Nephron progenitor cell (in vitro differentiated cells): Measurements from ENCODE around the gene CASD1.

ENCODE experiments used
- DNase-seq: peaks from one replicate; pipeline ENCODE4 v3.0.0; 2021
- H3K27ac Mint-ChIP-seq: 2 replicates; pipeline ENCODE4 v1.8.0; 2021; ENCODE audit warnings: mild to moderate bottlenecking, moderate library complexity, mixed read lengths
- H3K27me3 Mint-ChIP-seq: 2 replicates; pipeline ENCODE4 v1.8.0; 2021; ENCODE audit warnings: mild to moderate bottlenecking, low read depth, mixed read lengths; ENCODE audit not compliant: poor library complexity
- H3K36me3 Mint-ChIP-seq: 2 replicates; pipeline ENCODE4 v1.8.0; 2021; ENCODE audit warnings: low read depth, mixed read lengths
- H3K4me1 Mint-ChIP-seq: 2 replicates; pipeline ENCODE4 v1.8.0; 2021; ENCODE audit warnings: mixed read lengths
- H3K4me3 Mint-ChIP-seq: 2 replicates; pipeline ENCODE4 v1.8.0; 2021; ENCODE audit warnings: mild to moderate bottlenecking, moderate library complexity, mixed read lengths
- H3K9me3 Mint-ChIP-seq: 2 replicates; pipeline ENCODE4 v1.8.0; 2021; ENCODE audit warnings: mild to moderate bottlenecking, moderate library complexity, mixed read lengths
- TF ChIP-seq, protein P1 (sequence below): fragments of 200-600 bp; sonication (generic); IDR thresholded peaks from 2 replicates; pipeline ENCODE4 v1.5.0; 2021; ENCODE audit warnings: antibody characterized with exemption

The CASD1 gene

DNA sequence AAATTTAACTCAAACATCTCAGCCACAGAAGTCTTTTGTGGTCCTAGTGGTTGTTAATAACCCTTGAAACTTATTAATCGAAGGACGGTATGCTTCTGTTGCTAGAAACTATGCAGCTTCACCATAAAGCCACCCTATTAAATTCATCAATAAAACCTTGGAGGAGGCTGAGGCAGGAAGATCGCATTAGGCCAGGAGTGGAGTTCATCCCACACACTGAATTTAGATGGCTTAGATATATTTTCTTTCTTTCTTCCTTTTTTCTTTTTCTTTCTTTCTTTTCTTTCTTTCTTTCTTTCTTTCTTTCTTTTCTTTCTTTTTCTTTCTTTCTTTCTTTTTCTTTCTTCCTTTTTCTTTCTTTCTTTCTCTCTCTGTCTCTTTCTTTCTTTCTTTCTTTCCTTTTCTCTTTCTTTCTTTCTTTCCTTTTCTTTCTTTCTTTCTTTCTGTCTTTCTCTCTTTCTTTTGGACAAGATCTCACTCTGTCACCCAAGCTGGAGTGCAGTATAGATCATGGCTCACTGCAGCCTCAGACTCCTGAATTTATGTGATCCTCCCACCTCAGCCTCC lies 30.9 kb upstream of the CASD1 start:
- H3K36me3 Mint-ChIP-seq, result no peaks in the 10 kb centered on the region
- TF ChIP-seq, protein P1, sequence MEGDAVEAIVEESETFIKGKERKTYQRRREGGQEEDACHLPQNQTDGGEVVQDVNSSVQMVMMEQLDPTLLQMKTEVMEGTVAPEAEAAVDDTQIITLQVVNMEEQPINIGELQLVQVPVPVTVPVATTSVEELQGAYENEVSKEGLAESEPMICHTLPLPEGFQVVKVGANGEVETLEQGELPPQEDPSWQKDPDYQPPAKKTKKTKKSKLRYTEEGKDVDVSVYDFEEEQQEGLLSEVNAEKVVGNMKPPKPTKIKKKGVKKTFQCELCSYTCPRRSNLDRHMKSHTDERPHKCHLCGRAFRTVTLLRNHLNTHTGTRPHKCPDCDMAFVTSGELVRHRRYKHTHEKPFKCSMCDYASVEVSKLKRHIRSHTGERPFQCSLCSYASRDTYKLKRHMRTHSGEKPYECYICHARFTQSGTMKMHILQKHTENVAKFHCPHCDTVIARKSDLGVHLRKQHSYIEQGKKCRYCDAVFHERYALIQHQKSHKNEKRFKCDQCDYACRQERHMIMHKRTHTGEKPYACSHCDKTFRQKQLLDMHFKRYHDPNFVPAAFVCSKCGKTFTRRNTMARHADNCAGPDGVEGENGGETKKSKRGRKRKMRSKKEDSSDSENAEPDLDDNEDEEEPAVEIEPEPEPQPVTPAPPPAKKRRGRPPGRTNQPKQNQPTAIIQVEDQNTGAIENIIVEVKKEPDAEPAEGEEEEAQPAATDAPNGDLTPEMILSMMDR, result no peak

DNA sequence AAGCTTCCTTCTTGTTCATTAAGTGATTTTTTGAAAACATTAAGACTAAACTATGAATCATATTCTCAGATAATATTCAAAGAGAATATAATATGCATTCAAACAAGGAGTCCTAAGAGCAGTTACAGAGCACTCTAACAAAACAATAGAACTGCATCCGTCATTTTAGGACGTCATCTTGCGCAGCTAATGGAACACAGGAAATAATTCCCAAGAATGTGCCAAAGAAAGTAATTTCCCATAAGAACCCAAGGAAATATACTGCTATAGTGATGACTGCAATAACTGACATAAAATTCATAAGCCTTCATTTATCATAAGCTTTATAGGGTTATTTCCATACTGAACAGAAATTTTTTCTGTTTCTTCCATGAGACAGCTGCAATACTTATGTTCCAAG lies 28.3 kb upstream of the CASD1 start:
- no peaks in the 10 kb centered on the region for H3K36me3 Mint-ChIP-seq
- no peak overlapping the region for H3K4me3 Mint-ChIP-seq
- TF ChIP-seq, protein P1, result no peak
- no peak for DNase-seq
- no peaks in the 10 kb centered on the region for H3K4me1 Mint-ChIP-seq
- no peaks in the 10 kb centered on the region for H3K9me3 Mint-ChIP-seq
- H3K27me3 Mint-ChIP-seq, result peaks cover 11% of the 10 kb centered on the region
- no peak overlapping the region for H3K27ac Mint-ChIP-seq

More for the DNA sequence above, 30.9 kb upstream of the CASD1 start:
- H3K9me3 Mint-ChIP-seq, result no peaks in the 10 kb centered on the region
- DNase-seq, result no peak
- H3K4me3 Mint-ChIP-seq, result no peak overlapping the region
- no peak overlapping the region for H3K27ac Mint-ChIP-seq
- no peaks in the 10 kb centered on the region for H3K4me1 Mint-ChIP-seq
- peaks cover 9% of the 10 kb centered on the region for H3K27me3 Mint-ChIP-seq

DNA sequence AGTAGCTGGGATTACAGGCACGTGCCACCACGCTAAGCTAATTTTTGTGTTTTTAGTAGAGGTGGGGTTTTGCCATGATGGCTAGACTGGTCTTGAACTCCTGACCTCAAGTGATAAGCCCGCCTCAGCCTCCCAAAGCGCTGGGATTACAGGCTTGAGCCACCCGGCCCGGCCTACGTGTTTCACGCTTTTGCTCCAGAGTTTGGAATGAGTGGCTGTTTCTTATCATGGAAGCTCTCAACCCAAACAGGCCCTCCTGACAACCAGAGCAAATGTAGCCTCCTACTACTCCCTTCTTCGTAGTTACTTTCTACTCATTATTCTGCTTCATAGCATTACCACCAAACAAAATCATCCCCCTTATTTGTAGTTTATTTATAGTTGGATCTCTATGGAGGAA lies 26.8 kb upstream of the CASD1 start:
- TF ChIP-seq, protein P1, result no peak
- no peaks in the 10 kb centered on the region for H3K4me1 Mint-ChIP-seq
- no peak for DNase-seq
- peaks cover 11% of the 10 kb centered on the region for H3K27me3 Mint-ChIP-seq
- H3K9me3 Mint-ChIP-seq, result no peaks in the 10 kb centered on the region
- no peak overlapping the region for H3K27ac Mint-ChIP-seq
- H3K36me3 Mint-ChIP-seq, result no peaks in the 10 kb centered on the region
- H3K4me3 Mint-ChIP-seq, result no peak overlapping the region

GRCh38 chr7:94483843-94484242 lies 25.8 kb upstream of the CASD1 start:
- H3K4me1 Mint-ChIP-seq, result no peaks in the 10 kb centered on the region
- TF ChIP-seq, protein P1, result no peak
- DNase-seq, result no peak
- H3K4me3 Mint-ChIP-seq, result no peak overlapping the region
- peaks cover 4% of the 10 kb centered on the region for H3K9me3 Mint-ChIP-seq
- H3K27ac Mint-ChIP-seq, result peak overlapping the region; percentile 33
- H3K27me3 Mint-ChIP-seq, result peaks cover 11% of the 10 kb centered on the region
- no peaks in the 10 kb centered on the region for H3K36me3 Mint-ChIP-seq

- no peak for DNase-seq
- H3K27me3 Mint-ChIP-seq, result peaks cover 8% of the 10 kb centered on the region
- no peaks in the 10 kb centered on the region for H3K36me3 Mint-ChIP-seq
- H3K27ac Mint-ChIP-seq, result no peak overlapping the region
- H3K9me3 Mint-ChIP-seq, result peaks cover 4% of the 10 kb centered on the region
- no peaks in the 10 kb centered on the region for H3K4me1 Mint-ChIP-seq
- H3K4me3 Mint-ChIP-seq, result no peak overlapping the region
- TF ChIP-seq, protein P1, result no peak
These were observed 23.4 kb upstream of the CASD1 start for GRCh38 chr7:94486216-94486615.

GRCh38 chr7:94491410-94491809 lies 18.2 kb upstream of the CASD1 start:
- TF ChIP-seq, protein P1, result no peak
- no peaks in the 10 kb centered on the region for H3K36me3 Mint-ChIP-seq
- no peak overlapping the region for H3K27ac Mint-ChIP-seq
- no peaks in the 10 kb centered on the region for H3K4me1 Mint-ChIP-seq
- no peaks in the 10 kb centered on the region for H3K27me3 Mint-ChIP-seq
- H3K4me3 Mint-ChIP-seq, result no peak overlapping the region
- no peak for DNase-seq
- peaks cover 4% of the 10 kb centered on the region for H3K9me3 Mint-ChIP-seq
